Measurements from ENCODE around the gene HAUS3. TPM values are rescaled to one million over a fixed set of nuclear protein-coding genes. Genes with fewer than 3 reads are reported as not detected.
A peak's percentile ranks its signal among the peaks of the same experiment; 100 is the strongest.

The HAUS3 gene
- total RNA-seq, 6 experiments from 2014 or later: 6.9 to 10.8 (median 8.6) TPM

GRCh38 chr4:2284161-2284933, 42.4 kb upstream of the HAUS3 start:
- H3K4me1 Mint-ChIP-seq (ENCODE audit: low read depth): peaks cover 5% of the 10 kb centered on the region
- TF ChIP-seq, protein P1, sequence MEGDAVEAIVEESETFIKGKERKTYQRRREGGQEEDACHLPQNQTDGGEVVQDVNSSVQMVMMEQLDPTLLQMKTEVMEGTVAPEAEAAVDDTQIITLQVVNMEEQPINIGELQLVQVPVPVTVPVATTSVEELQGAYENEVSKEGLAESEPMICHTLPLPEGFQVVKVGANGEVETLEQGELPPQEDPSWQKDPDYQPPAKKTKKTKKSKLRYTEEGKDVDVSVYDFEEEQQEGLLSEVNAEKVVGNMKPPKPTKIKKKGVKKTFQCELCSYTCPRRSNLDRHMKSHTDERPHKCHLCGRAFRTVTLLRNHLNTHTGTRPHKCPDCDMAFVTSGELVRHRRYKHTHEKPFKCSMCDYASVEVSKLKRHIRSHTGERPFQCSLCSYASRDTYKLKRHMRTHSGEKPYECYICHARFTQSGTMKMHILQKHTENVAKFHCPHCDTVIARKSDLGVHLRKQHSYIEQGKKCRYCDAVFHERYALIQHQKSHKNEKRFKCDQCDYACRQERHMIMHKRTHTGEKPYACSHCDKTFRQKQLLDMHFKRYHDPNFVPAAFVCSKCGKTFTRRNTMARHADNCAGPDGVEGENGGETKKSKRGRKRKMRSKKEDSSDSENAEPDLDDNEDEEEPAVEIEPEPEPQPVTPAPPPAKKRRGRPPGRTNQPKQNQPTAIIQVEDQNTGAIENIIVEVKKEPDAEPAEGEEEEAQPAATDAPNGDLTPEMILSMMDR (IDR thresholded peaks at IDR 0.05): no peak
- no peaks in the 10 kb centered on the region for H3K9me3 Mint-ChIP-seq
- no peaks in the 10 kb centered on the region for H3K36me3 Mint-ChIP-seq (ENCODE audit: low read depth)
- H3K27me3 Mint-ChIP-seq (ENCODE audit: insufficient read depth): peaks cover 17% of the 10 kb centered on the region
- H3K4me3 Mint-ChIP-seq: no peak overlapping the region
- no peak overlapping the region for H3K27ac Mint-ChIP-seq
- no peak for DNase-seq

DNA sequence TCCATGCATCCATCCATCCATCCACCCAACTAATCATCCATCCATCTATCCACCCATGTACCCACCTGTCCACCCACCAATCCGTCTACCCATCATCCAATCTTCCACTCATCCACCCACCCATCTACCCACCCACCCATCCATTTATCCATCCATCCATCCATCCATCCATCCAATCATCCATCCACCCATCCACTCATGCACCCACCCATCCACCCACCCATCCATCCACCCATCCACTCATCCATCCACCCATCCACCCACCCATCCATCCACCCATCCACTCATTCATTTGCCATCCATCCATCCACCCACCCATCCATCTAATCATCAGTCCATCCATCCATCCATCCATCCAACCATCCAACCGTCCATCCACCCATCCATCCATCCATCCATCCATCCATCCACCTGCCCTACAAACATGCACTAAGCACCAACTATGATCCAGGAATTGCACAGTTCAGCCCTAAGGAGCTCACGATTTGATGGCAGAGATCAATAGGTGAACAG, 41.3 kb upstream of the HAUS3 start:
- Mint-ChIP-seq H3K27me3 (ENCODE audit: insufficient read depth) (peaks cover 17% of the 10 kb centered on the region), H3K9me3 (no peaks in the 10 kb centered on the region), H3K4me3 (no peak overlapping the region), H3K36me3 (ENCODE audit: low read depth) (no peaks in the 10 kb centered on the region), H3K4me1 (ENCODE audit: low read depth) (peaks cover 5% of the 10 kb centered on the region), H3K27ac (no peak overlapping the region)
- TF ChIP-seq, protein P1 (IDR thresholded peaks at IDR 0.05): no peak
- DNase-seq: no peak

DNA sequence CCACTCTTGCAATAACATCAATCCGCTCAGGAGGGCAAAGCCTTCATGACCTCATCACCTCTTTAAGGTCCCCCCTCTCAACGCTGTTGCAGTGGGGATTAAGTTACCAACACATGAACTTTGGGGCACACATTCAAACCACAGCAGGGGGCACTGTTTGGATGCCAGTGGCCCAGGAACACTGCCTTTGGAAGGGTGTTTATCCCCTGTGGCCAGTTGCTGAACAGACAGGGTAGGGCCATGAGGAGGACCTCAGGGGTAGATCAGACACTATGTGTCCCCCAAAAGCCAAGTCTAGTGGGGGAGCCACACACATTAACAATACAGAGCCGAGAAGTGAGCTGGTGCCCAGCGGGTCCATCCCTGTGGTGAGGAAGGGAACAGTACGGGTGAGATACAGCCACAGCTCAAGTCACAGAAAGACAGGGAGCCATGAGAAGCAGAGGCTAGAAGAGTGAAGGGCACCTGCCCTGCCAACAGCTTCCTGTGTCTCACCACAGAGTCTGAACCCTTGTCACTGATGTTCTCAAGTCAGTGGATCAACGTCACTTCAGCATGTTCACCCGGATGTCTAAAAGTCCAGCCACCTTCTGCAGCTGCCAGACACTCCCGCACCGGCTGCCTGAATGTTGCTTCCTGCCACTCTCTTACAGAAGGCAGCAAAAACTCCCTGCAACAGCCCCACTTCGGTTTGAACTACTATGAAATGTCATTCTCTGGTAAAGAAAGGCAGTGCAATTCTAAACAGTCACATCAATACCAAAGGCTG, 39.8 kb upstream of the HAUS3 start:
- H3K9me3 Mint-ChIP-seq: no peaks in the 10 kb centered on the region
- no peaks in the 10 kb centered on the region for H3K36me3 Mint-ChIP-seq (ENCODE audit: low read depth)
- H3K27me3 Mint-ChIP-seq (ENCODE audit: insufficient read depth): peaks cover 15% of the 10 kb centered on the region
- H3K4me1 Mint-ChIP-seq (ENCODE audit: low read depth): peaks cover 12% of the 10 kb centered on the region
- DNase-seq: no peak
- TF ChIP-seq, protein P1 (IDR thresholded peaks at IDR 0.05): peak; percentile 59
- no peak overlapping the region for H3K27ac Mint-ChIP-seq
- H3K4me3 Mint-ChIP-seq: no peak overlapping the region

DNA sequence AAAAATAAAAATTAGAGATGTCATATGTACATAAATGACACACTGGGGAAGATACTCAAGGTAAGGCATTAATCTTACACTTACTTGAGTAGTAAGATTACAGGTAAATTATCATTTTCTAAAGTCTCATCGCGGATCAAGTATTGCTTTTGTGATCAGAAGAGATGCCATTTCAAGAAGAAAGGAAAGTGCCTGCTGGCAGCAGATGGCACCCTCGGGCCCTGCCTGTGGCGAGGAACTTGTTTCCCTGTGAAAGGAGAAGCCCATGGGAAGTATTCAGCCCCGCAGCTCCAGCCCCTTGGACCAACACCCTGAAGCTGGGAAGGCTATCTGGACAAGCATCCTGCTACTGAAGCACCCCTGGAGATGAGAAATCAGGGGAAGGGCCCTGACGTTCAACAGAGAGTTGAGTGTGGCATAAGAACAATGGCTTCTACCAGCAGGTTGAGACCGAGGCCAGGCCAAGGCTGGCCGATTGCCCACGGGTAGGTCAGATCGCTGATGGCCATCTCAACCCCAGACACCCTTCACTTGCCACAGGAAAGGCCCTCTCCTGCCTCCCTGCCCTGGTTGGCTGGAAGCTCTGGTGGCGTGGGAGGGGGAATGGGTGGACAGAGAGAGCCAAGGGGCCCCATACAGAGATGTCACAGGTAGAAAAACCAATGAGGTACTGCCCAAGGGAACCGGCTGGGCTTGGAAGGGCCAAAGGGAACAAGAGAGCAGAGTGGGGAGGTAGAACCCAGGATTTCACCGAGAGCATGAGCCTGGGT, 38.8 kb upstream of the HAUS3 start:
- H3K9me3 Mint-ChIP-seq: no peaks in the 10 kb centered on the region
- H3K27ac Mint-ChIP-seq: no peak overlapping the region
- TF ChIP-seq, protein P1 (IDR thresholded peaks at IDR 0.05): peak; percentile 52
- DNase-seq: no peak
- H3K4me1 Mint-ChIP-seq (ENCODE audit: low read depth): peaks cover 12% of the 10 kb centered on the region
- peaks cover 18% of the 10 kb centered on the region for H3K27me3 Mint-ChIP-seq (ENCODE audit: insufficient read depth)
- H3K4me3 Mint-ChIP-seq: no peak overlapping the region
- no peaks in the 10 kb centered on the region for H3K36me3 Mint-ChIP-seq (ENCODE audit: low read depth)

- no peak overlapping the region for H3K27ac Mint-ChIP-seq
- TF ChIP-seq, protein P1 (IDR thresholded peaks at IDR 0.05): no peak
- 0 out of 2 replicates have a peak, but pooled peaks cover 7% of the 10 kb centered on the region for H3K4me1 Mint-ChIP-seq (ENCODE audit: low read depth)
- DNase-seq: no peak
- peaks cover 23% of the 10 kb centered on the region for H3K27me3 Mint-ChIP-seq (ENCODE audit: insufficient read depth)
- no peaks in the 10 kb centered on the region for H3K36me3 Mint-ChIP-seq (ENCODE audit: low read depth)
- no peak overlapping the region for H3K4me3 Mint-ChIP-seq
- no peaks in the 10 kb centered on the region for H3K9me3 Mint-ChIP-seq
Measured at GRCh38 chr4:2277956-2278355, 36.0 kb upstream of the HAUS3 start.
